ENCODE data around the gene SMIM22.

SMIM22 gene

GRCh38 chr16:4797805-4798252 is 2.7 kb downstream of the SMIM22 start:
- DNase-seq = no peak

- DNase-seq = no peak
Observed at GRCh38 chr16:4798456-4798855, 3.3 kb downstream of the SMIM22 start.

GRCh38 chr16:4799171-4799855 is 4.1 kb downstream of the SMIM22 start:
- DNase-seq = no peak

- peak; percentile 59 for DNase-seq
Observed at GRCh38 chr16:4800290-4801041, 5.3 kb downstream of the SMIM22 start.

- no peak for DNase-seq
Observed at GRCh38 chr16:4801051-4801961, 6.1 kb downstream of the SMIM22 start.

- peak; percentile 84 for DNase-seq
Observed at GRCh38 chr16:4801962-4802658, 6.9 kb downstream of the SMIM22 start, which contains the start of gene ROGDI. ROGDI (minus strand) TSS chr16:4802633; CDS start chr16:4802571, 62 bp downstream.

GRCh38 chr16:4802659-4803287 is 7.6 kb downstream of the SMIM22 start:
- peak; percentile 77 for DNase-seq

GRCh38 chr16:4803401-4803844 is 8.3 kb downstream of the SMIM22 start:
- DNase-seq = no peak

GRCh38 chr16:4803898-4804762 is 9.0 kb downstream of the SMIM22 start:
- no peak for DNase-seq

GRCh38 chr16:4805231-4805630 is 10.1 kb downstream of the SMIM22 start:
- no peak for DNase-seq

- no peak for DNase-seq
Observed at GRCh38 chr16:4806280-4806679, 11.1 kb downstream of the SMIM22 start.

GRCh38 chr16:4811242-4811641 is 16.1 kb downstream of the SMIM22 start:
- no peak for DNase-seq

- no peak for DNase-seq
Observed at GRCh38 chr16:4811773-4812172, 16.6 kb downstream of the SMIM22 start.

- no peak for DNase-seq
Observed at GRCh38 chr16:4813251-4814003, 18.3 kb downstream of the SMIM22 start.

GRCh38 chr16:4814046-4814445 is 18.9 kb downstream of the SMIM22 start:
- no peak for DNase-seq

- DNase-seq = no peak
Observed at GRCh38 chr16:4814542-4815173, 19.5 kb downstream of the SMIM22 start.

- no peak for DNase-seq
Observed at GRCh38 chr16:4820652-4821051, 25.5 kb downstream of the SMIM22 start.

GRCh38 chr16:4825196-4825595 is 30.0 kb downstream of the SMIM22 start:
- no peak for DNase-seq

GRCh38 chr16:4826526-4826925 is 31.4 kb downstream of the SMIM22 start:
- DNase-seq = no peak

- no peak for DNase-seq
Observed at GRCh38 chr16:4826980-4827379, 31.8 kb downstream of the SMIM22 start.

All from NCI-H510A treated with DMSO at 0.1 percent for 48 hours (cell line).